ENCODE data around the gene GCC2.
"Not testable (repeated sequence)": the region's sequence is repeated elsewhere in the genome, so short reads cannot be mapped to it uniquely, and the experiment has no call there.

The GCC2 gene

GRCh38 chr2:108444941-108445840 lies 3.8 kb upstream of the GCC2 start:
- no peak for DNase-seq (ENCODE audit: low read depth in 2 of 2)

- DNase-seq (ENCODE audit: low read depth in 2 of 2): no peak
These were observed 2.3 kb upstream of the GCC2 start for GRCh38 chr2:108446703-108447102.

- no peak for DNase-seq (ENCODE audit: low read depth in 2 of 2)
These were observed 894 bp upstream of the GCC2 start for GRCh38 chr2:108447947-108448677.

- DNase-seq (ENCODE audit: low read depth in 2 of 2): no peak
These were observed 564 bp downstream of the GCC2 start for GRCh38 chr2:108449410-108450130.

GRCh38 chr2:108450863-108451262 lies 1.9 kb downstream of the GCC2 start:
- no peak for DNase-seq (ENCODE audit: low read depth in 2 of 2)

GRCh38 chr2:108451976-108452375 lies 3.0 kb downstream of the GCC2 start:
- no peak for DNase-seq (ENCODE audit: low read depth in 2 of 2)

- DNase-seq (ENCODE audit: low read depth in 2 of 2): not testable (repeated sequence)
These were observed 4.5 kb downstream of the GCC2 start for GRCh38 chr2:108453530-108453929.

- no peak for DNase-seq (ENCODE audit: low read depth in 2 of 2)
These were observed 5.4 kb downstream of the GCC2 start for GRCh38 chr2:108454440-108454839.

GRCh38 chr2:108455571-108455970 lies 6.6 kb downstream of the GCC2 start:
- DNase-seq (ENCODE audit: low read depth in 2 of 2): no peak

- no peak for DNase-seq (ENCODE audit: low read depth in 2 of 2)
These were observed 9.1 kb downstream of the GCC2 start for GRCh38 chr2:108458082-108458481.

- DNase-seq (ENCODE audit: low read depth in 2 of 2): no peak
These were observed 10.4 kb downstream of the GCC2 start for GRCh38 chr2:108459441-108459840.

- DNase-seq (ENCODE audit: low read depth in 2 of 2): no peak
These were observed 11.5 kb downstream of the GCC2 start for GRCh38 chr2:108460345-108461037.

GRCh38 chr2:108477099-108477498 lies 28.1 kb downstream of the GCC2 start:
- no peak for DNase-seq (ENCODE audit: low read depth in 2 of 2)

- DNase-seq (ENCODE audit: low read depth in 2 of 2): no peak
These were observed 36.2 kb downstream of the GCC2 start for GRCh38 chr2:108485253-108485652.

- no peak for DNase-seq (ENCODE audit: low read depth in 2 of 2)
These were observed 41.6 kb downstream of the GCC2 start for GRCh38 chr2:108490506-108491122.

- DNase-seq (ENCODE audit: low read depth in 2 of 2): no peak
These were observed 42.8 kb downstream of the GCC2 start for GRCh38 chr2:108491848-108492247.

- DNase-seq (ENCODE audit: low read depth in 2 of 2): no peak
These were observed 43.4 kb downstream of the GCC2 start for GRCh38 chr2:108492364-108492763.

- DNase-seq (ENCODE audit: low read depth in 2 of 2): not testable (repeated sequence)
These were observed 47.2 kb downstream of the GCC2 start for GRCh38 chr2:108496167-108496566.

GRCh38 chr2:108507620-108508019 lies 58.6 kb downstream of the GCC2 start:
- not testable (repeated sequence) for DNase-seq (ENCODE audit: low read depth in 2 of 2)

GRCh38 chr2:108512431-108512830 lies 63.4 kb downstream of the GCC2 start:
- DNase-seq (ENCODE audit: low read depth in 2 of 2): not testable (repeated sequence)

- not testable (repeated sequence) for DNase-seq (ENCODE audit: low read depth in 2 of 2)
These were observed 65.5 kb downstream of the GCC2 start for GRCh38 chr2:108514478-108514877.
